MG63 (cell line): ENCODE results near the gene RASA3. TPM values are rescaled to one million over a fixed set of nuclear protein-coding genes. Genes with fewer than 3 reads are reported as not detected.

Experiments
- DNase-seq: peaks from one replicate; pipeline ENCODE4 v3.0.0-alpha.2; 2020
- H3K27me3 ChIP-seq: fragments of 250-450 bp; sonication (Bioruptor Pico); 2 replicates; pipeline ENCODE4 v1.5.1; 2020; ENCODE audit warnings: mild to moderate bottlenecking, moderate library complexity
- H3K36me3 ChIP-seq: fragments of 250-450 bp; sonication (Bioruptor Pico); 2 replicates; pipeline ENCODE4 v1.5.1; 2020; ENCODE audit warnings: mild to moderate bottlenecking, moderate library complexity
- H3K4me3 ChIP-seq: fragments of 250-450 bp; sonication (Bioruptor Pico); 2 replicates; pipeline ENCODE4 v1.5.1; 2020; ENCODE audit warnings: mild to moderate bottlenecking, moderate library complexity
- H3K9me3 ChIP-seq: fragments of 250-450 bp; sonication (Bioruptor Pico); 2 replicates; pipeline ENCODE4 v1.5.1; 2020; ENCODE audit warnings: mild to moderate bottlenecking, moderate library complexity
- total RNA-seq: library from RNA; depleted of rRNA; stranded (reverse); fragments of >200 nt; shearing (Covaris generic); gene quantifications from 2 replicates; pipeline ENCODE4 v1.2.3, GENCODE V29; 2014; ENCODE audit warnings: low replicate concordance

Gene RASA3
- total RNA-seq, 1 experiment from 2014 or later = 21.7 TPM

DNA sequence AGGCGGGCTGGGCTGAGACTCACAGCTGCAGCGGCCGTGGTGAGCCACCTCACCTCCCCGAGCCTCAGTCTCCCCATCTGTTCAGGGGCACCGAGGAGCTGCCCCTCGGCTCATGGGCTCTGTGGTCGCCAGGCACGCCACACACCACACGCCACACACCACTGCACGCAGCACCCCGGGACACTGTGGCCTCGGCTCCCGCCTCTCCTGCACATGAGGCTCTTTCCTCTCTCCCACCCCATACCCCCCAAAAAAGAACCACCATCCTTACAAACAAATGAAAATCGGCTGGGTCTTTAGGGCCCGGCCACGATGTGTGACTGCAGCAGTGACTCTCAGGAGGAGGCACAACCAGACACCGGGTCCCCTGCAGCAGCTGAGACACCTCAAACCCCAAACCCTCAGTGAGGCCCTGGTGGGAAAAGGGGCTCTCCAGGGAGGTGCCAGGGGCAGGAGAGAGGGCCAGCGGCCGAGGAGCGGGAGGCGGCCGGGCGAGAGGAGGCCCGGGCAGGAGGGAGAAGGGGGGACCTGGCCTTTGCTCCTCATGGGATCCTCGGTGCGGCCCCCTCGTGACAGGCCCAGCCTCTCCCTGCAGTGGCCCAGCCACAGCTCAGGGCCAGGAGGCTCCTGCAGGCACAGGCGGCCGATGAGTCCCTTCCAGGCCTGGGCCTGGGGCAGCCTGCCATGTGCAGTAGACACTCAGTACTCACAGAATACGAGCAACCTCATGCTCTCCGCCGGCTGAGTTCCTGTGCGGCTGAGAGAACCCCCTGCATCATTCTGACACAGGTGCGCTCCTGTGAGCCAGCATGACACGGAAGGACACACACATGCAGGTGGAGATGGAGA is 66.3 kb downstream of the RASA3 start:
- Histone ChIP-seq H3K36me3 (peaks cover 12% of the 10 kb centered on the region), H3K4me3 (no peak overlapping the region), H3K27me3 (no peaks in the 10 kb centered on the region), H3K9me3 (no peaks in the 10 kb centered on the region)
- DNase-seq = no peak

DNA sequence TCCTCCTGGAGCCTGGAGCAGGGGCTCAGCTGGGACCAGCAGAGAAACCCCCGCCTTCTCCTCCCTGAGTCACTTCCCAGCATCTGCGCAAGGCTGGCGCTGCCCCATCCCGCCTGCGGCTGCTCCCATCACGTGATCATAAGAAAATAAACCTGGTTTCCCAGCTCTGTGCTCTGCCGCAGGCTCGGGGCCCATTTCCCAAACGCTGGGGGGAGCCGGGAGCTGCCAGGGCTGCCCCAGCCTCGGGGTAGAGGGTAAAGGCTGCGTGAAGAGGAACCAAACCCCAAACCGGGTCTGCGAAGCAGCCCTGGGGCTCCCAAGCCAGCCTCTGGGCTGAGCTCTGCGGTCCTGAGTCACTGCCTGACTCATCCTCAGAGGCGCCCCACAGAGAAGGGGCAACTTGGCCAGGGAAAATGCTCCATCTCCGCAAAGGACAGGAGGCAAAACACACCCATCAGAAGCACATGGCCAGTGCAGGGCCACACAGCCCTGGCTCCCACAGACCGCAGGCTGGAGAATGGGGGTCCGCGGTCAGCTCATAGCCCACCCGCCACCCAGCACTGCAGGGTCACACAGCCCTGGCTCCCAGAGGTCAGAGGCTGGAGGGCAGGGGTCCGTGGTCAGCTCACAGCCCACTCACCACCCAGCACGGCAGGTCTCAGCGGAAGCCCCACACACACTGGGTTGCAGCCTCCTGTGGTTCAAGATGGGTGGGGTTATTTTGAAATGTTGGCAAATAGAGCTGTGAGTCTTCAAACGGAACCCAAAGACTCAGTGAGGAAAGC is 67.1 kb downstream of the RASA3 start:
- Histone ChIP-seq H3K9me3 (no peaks in the 10 kb centered on the region), H3K4me3 (peak overlapping the region; percentile 37), H3K27me3 (no peaks in the 10 kb centered on the region), H3K36me3 (peaks cover 10% of the 10 kb centered on the region; the same call in 1 of the 2 replicates)
- DNase-seq = peak; percentile 99

DNA sequence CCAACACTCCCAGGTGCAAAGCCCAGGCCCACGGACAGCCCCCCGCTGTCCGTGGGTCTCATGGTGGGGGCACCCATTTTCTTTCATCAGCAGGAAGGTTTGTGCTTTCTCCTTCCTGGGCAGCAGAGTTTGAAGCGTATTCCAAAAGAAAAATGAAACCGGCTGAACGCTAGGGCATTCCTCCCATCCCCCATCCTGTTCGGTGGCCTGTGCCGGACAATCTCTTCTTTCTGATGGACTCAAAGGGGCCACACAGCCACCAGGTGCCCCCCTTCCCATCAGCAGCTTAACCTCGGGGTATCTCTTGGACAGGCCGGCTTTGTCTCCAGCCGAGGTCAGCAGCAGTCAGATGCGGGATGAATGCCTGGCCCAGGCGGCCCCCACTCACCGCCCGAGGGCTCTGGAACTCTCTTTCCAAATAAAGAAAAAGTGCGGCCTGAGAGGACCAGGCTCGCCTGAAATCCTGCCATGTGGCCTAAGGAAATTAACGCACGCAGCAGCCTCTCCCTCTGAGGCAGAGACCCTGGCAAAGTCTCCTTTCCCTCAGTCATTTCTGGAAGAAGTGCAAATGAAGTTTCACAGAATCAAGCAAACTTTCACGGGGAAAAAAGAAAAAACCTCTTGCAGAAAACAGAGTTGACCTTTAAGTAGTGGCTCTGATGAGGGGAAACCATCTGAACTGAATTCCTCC is 67.8 kb downstream of the RASA3 start:
- no peaks in the 10 kb centered on the region for H3K27me3 ChIP-seq

DNA sequence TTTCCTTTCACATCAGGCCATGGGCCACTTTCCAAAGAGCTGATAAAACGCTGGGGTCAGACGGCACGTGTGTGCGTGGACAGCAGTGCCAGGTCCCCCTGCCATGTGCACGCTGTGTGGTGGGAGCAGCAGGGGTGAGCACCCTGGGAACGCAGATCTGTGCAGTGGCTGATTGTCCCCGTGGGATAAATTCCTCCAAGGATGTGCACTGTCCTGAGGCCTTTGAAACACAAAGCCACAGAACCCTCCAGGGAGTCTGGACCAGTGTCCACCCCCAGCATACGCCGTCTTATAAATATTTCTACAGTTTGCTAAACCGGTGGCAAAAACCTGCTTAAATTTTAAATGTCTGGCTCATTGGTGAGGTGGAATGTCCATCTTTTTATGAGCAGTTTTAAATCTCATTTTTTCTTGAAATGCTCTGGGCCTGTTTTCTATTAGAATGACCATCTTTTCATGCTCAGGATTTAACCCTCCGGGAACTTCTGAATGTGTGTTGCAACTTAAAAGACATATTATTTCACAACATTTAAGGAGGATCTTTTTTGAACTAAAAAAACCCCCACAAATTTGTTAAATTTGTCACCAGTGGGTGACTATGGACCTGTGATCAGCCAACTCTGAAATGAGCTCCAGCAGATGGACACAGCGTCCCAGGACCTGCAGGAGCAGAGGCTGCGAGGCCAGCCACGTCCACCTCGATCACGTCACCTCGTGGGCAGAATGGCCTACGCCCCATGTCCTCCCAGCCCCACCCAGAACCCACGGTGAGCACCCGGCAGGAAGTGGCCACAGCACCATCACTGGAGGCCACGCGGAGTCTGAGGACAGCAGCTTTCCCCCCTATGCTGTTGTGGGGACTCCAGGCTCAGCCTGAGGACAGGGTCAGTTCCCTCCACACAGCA is 68.6 kb downstream of the RASA3 start:
- Histone ChIP-seq H3K4me3 (peak overlapping the region; percentile 37), H3K27me3 (no peaks in the 10 kb centered on the region), H3K9me3 (no peaks in the 10 kb centered on the region), H3K36me3 (peaks cover 10% of the 10 kb centered on the region; the same call in 1 of the 2 replicates)
- peak; percentile 81 for DNase-seq

More for the DNA sequence above, 67.8 kb downstream of the RASA3 start:
- peaks cover 10% of the 10 kb centered on the region; the same call in 1 of the 2 replicates for H3K36me3 ChIP-seq
- no peaks in the 10 kb centered on the region for H3K9me3 ChIP-seq
- peak overlapping the region; percentile 37 for H3K4me3 ChIP-seq
- peak; percentile 51 for DNase-seq

DNA sequence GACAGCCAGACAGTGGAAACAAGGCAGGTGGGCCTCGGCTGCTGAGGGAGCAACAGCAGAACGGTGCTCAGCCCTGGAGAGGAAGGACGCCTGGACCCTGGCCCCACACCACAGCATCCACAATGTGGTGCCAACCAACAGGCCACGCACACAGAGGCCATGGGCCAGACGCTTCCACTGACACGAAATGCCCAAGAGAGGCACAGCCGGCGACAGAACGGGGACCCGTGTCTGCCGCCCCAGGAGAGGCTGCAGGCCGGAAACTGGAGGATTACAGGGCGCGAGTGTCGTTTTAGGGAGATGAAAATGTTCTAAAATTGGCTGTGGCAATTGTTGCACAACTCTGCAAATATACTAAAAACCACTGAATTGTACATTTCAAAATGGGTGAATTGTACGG is 69.7 kb downstream of the RASA3 start:
- no peak overlapping the region for H3K4me3 ChIP-seq
- DNase-seq = no peak
- no peaks in the 10 kb centered on the region for H3K27me3 ChIP-seq
- H3K36me3 ChIP-seq = 0 out of 2 replicates have a peak, but pooled peaks cover 8% of the 10 kb centered on the region
- H3K9me3 ChIP-seq = no peaks in the 10 kb centered on the region

DNA sequence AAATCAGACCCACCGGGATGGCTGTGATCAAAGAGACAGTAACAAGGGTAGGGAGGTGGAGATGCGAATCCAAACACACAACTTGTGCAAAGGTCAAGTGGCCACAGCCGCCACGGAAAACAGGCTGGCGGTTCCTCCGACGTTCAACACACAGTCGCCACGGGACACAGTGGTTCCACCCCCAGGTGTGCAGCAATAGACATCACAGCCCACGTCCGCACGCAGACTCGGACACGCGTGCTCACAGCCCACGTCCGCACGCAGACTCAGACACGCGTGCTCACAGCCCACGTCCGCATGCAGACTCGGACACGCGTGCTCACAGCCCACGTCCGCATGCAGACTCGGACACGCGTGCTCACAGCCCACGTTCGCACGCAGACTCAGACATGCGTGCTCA is 70.1 kb downstream of the RASA3 start:
- Histone ChIP-seq H3K4me3 (no peak overlapping the region), H3K27me3 (no peaks in the 10 kb centered on the region)
- DNase-seq = no peak

DNA sequence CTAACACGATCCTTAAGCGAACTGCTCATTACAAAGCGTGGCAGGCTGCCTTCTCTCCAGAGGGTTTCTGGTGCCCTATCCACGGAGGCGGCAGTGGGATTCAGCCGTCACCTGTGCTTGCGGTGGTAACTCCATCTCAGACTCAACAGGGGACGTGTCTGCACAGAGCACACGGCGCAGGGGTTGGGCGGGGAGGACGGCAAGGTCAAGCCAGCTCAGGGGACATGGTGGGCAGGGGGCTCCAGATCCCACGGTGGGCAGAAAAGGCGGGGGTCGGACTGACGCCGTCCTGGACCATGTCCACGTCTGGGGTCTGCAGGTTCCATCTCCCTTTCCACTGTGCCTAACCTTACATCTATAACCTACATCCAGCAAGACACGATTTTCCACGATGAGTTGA is 70.7 kb downstream of the RASA3 start:
- no peak overlapping the region for H3K4me3 ChIP-seq
- H3K27me3 ChIP-seq = no peaks in the 10 kb centered on the region
- DNase-seq = no peak
- H3K36me3 ChIP-seq = peaks cover 8% of the 10 kb centered on the region
- no peaks in the 10 kb centered on the region for H3K9me3 ChIP-seq

More for the DNA sequence above, 70.1 kb downstream of the RASA3 start:
- Histone ChIP-seq H3K36me3 (peaks cover 8% of the 10 kb centered on the region; the same call in 1 of the 2 replicates), H3K9me3 (no peaks in the 10 kb centered on the region)

DNA sequence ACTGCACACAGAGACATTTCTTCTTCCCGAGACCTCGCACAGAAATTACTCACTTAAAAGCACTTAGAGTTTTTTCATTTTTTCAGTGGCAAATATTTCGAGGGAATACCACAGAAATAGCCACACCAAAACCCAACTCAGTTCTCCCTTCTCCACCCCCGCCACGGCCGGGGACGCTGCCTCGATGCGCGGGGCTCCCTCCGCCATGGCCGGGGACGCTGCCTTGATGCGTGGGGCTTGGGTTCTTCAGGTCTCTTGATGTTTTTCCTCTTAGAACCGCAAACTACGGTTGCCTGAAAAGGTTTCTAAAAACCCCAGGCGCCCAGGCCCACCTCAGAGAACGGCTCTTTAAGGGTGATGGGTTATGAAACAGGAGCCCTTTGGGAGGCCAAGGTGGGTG is 71.4 kb downstream of the RASA3 start:
- no peak overlapping the region for H3K4me3 ChIP-seq
- peaks cover 3% of the 10 kb centered on the region for H3K36me3 ChIP-seq
- no peak for DNase-seq
- no peaks in the 10 kb centered on the region for H3K27me3 ChIP-seq
- H3K9me3 ChIP-seq = no peaks in the 10 kb centered on the region

DNA sequence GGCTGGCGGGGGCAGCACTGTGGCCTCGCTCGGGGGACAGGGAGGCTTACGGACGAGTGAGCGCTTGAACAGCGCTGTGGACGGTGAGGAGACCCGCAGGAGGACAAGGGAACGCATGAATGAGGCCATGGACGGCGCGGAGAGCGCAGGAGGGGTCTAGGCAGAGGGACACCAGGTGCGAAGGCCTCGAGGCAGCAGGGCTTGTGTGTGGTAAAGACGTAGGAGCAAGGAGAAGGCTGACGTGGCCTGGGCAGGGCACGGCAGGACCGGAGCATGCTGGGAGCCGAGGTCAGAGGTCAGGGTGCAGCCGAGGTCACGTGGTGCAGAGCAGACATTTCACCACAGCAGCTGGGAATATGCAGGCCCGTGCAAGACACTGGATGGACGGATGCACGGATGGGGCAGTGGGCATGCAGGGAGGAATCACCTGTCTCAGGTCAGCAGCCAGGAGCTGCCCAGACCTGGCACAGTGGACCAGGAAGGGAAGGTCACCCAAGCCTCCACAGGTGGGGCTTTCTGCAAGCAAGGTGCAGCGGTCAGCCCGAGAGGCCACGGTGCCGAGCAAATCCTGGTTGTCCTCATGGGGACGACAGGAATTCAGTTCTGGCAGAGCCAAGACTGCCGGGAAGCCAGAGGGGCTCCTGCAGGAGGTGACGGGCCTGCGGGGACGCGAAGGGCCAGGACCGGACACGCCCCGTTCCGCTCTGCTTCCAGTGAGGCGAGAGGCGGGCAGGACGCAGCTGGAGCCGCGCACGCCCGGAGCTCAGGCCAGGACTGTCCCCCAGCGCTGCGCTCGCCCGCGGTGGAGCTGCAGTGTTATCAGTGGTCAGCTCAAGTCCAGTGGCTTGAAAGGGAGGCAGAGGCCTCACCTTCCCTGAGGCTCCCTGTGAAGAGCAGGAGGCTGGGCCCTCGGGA is 72.2 kb downstream of the RASA3 start:
- H3K4me3 ChIP-seq = no peak overlapping the region
- H3K9me3 ChIP-seq = no peaks in the 10 kb centered on the region
- peaks cover 4% of the 10 kb centered on the region for H3K36me3 ChIP-seq
- no peak for DNase-seq
- no peaks in the 10 kb centered on the region for H3K27me3 ChIP-seq

DNA sequence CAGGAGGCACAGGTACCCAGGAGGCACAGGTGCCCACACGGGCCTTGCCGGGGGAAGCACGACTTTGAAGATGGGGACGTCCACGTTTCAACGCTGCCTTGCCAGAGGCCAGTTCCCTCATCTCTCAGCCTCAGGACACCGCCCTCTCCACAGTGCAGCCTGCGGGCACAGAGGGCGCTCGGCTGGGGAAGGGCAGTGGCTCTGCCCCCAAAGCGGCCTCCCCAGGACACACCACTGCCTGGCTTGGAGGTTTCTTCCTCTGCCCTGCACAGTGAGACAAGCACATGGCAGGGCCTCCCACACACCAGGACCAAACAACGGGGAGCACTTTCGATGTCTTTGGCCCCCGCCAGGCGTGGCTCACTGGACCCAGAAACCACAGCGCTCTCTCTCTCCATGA is 73.0 kb downstream of the RASA3 start:
- no peaks in the 10 kb centered on the region for H3K9me3 ChIP-seq
- H3K4me3 ChIP-seq = no peak overlapping the region
- H3K36me3 ChIP-seq = peaks cover 12% of the 10 kb centered on the region
- DNase-seq = no peak
- H3K27me3 ChIP-seq = no peaks in the 10 kb centered on the region

DNA sequence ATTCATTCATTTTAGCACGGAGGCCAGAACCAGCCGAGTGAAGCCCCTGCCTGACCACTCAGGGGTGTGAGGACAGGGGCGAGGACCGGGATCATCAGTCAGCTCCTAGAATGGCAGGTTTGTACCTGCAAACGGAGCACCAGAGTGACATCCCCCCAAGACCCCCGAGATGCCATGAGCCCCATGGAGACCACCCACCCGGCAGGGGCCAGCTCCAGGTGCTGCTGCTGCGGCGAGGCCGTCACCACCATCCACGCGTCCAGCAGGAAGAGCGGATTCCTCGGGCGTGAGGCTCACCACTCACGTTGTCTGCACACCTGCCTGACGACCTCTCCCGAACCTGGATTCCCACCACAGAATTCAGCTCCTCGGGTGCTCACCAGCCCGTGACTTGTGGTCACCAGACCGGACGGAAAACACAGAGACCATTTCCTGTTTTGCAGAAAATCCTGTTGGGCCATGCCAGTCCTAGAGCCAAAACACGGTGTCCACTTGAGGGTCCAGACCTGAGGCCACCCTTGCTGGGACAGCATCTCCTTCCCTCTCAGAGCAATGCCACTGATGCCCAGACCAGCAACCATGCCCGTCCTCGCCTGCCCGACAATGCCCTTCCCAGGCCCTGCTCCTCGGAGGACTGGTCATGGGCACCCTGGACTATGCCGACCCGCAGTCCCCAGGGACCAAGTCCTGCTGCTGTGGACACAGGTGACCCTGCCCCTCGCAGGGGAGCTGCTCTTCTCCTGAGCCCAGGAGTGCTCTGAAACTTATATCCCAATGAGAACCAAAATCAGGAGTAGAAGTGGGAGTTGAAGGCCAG is 74.2 kb downstream of the RASA3 start:
- no peaks in the 10 kb centered on the region for H3K9me3 ChIP-seq
- no peak overlapping the region for H3K4me3 ChIP-seq
- no peak for DNase-seq
- no peaks in the 10 kb centered on the region for H3K27me3 ChIP-seq
- peaks cover 10% of the 10 kb centered on the region for H3K36me3 ChIP-seq

DNA sequence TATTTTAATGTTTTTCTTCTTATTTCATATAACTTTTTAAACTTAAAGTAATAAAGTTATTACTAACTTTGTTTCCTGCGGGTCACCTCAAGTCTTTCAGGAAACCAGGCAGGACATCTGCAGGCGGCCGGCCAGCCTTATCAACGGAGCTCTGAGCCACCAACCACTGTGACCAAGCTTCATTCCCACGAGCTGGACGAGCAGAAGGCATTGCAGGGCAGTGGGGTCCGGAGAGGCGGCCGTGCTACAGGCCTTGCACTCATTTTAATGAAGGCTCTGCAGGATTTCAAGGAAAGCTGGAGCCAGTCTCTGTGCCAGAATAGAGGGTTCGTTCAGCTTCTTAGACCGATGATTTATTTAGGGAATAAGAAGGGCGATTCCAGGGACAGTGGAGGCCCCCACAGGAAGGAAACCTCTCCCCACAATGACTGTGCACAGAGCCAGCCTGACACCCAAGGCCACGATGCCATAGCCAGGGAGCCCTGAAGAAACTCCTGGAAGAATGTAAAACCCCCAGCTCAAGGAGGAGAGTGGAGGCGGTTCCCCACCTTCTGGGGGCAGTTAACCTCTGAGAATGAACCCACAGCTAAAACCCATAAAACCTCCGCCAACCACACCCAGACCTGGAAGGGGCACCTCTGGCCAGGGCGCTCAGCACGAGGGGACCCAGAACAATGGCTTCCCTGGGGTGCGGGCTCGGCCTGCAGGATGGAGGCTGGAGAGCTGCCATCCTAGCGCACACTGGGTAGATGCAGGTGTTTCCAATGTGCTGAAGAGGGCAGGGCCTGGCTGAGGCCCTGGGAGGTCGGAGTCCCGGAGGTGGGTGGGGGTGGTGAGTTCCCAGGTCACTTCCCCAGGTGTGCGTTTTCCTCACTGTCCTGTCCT is 75.0 kb downstream of the RASA3 start:
- H3K36me3 ChIP-seq = peaks cover 10% of the 10 kb centered on the region
- H3K9me3 ChIP-seq = no peaks in the 10 kb centered on the region
- DNase-seq = no peak
- no peaks in the 10 kb centered on the region for H3K27me3 ChIP-seq
- no peak overlapping the region for H3K4me3 ChIP-seq

DNA sequence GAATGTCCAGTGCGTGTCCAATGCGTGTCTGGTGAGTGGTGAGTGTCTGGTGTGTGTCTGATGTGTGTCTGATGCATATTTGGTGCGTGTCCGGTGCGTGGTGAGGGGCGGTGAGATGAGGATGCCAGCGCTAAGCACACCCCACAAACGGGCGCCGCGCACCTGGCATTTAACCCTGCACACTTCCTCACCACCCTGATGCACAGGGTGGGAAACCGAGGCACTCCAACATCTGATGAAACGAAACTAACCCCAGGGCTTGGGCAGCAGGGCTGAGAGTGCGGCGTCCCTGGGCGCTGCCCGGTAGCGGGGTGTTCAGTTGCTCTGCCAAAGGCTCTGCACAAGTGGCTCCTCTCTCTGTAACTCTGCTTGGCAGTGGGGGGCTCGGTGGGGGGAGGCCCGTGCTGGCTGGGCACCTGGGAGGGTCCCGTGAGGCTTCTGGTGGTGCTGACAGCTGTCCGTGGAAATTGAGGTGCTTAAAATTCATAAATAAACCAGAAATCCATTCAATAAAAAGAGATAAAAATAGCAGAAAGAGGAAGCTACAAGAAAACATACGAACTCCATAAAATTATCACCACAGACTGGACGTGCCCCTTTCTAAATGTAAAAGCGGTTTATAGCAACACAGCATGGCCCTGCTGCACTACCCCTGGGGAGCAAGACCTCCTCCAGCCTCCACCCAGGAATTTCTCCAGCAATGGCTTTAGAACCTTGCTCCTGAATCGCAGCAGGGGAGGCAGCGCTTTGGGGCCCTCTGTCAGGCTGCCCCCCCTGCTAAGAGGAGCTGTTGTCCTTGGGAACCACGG is 76.0 kb downstream of the RASA3 start:
- Histone ChIP-seq H3K36me3 (peaks cover 12% of the 10 kb centered on the region), H3K9me3 (no peaks in the 10 kb centered on the region), H3K4me3 (no peak overlapping the region), H3K27me3 (no peaks in the 10 kb centered on the region)
- DNase-seq = no peak
